Measurements from ENCODE around the gene CEP162.
"Not testable (repeated sequence)": the region's sequence is repeated elsewhere in the genome, so short reads cannot be mapped to it uniquely, and the experiment has no call there.

The CEP162 gene

GRCh38 chr6:84243240-84243639, 15.8 kb upstream of the CEP162 start:
- no peak for DNase-seq (ENCODE audit: insufficient read length, low spot score)
- FAIRE-seq, result no peak

- DNase-seq (ENCODE audit: insufficient read length, low spot score) (no peak), FAIRE-seq (no peak)
These were observed 14.8 kb upstream of the CEP162 start for GRCh38 chr6:84242265-84242664.

DNA sequence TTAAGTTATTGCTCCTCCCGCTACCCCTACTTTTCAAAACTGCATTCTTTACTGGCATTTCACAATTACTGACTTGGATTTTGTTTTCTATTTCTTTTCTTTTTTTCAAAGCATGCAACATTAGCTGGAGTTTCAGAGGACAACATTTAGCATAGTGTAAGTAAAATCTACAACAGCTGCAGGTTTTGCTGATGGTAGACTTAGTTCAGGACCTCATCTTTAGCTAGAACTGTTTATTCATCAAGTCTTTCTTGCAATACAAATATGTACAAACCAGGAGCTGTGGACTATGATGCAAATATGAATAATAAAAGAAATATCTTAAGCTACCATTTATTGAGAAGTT, 728 bp upstream of the CEP162 start:
- no peak for DNase-seq (ENCODE audit: insufficient read length, low spot score)
- FAIRE-seq, result no peak

- DNase-seq (ENCODE audit: insufficient read length, low spot score) (no peak), FAIRE-seq (no peak)
These were observed 404 bp downstream of the CEP162 start for GRCh38 chr6:84227044-84227433.

DNA sequence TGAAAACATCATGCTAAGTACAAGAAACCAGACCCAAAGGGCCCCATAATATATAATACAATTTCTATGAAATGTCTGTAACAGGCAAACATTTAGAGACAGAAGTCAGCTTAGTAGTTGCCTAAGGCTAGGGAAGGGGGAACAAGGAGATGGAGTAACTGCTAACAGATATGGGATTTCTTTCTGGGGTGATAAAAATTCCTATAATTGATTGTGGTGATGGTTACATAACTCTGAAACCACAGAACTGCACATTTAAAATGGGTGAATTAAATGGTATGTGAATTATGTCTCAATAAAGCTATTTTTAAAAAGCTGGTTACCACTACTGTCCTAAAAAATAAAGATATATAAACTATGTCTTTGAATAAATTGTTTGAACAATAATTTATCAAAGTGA, 3.2 kb downstream of the CEP162 start:
- DNase-seq (ENCODE audit: insufficient read length, low spot score), result no peak
- no peak for FAIRE-seq

- not testable (repeated sequence) for FAIRE-seq; DNase-seq (ENCODE audit: insufficient read length, low spot score)
These were observed 3.8 kb downstream of the CEP162 start for GRCh38 chr6:84223608-84224007.

- DNase-seq (ENCODE audit: insufficient read length, low spot score) (no peak), FAIRE-seq (no peak)
These were observed 5.0 kb downstream of the CEP162 start for GRCh38 chr6:84222426-84222825.

DNA sequence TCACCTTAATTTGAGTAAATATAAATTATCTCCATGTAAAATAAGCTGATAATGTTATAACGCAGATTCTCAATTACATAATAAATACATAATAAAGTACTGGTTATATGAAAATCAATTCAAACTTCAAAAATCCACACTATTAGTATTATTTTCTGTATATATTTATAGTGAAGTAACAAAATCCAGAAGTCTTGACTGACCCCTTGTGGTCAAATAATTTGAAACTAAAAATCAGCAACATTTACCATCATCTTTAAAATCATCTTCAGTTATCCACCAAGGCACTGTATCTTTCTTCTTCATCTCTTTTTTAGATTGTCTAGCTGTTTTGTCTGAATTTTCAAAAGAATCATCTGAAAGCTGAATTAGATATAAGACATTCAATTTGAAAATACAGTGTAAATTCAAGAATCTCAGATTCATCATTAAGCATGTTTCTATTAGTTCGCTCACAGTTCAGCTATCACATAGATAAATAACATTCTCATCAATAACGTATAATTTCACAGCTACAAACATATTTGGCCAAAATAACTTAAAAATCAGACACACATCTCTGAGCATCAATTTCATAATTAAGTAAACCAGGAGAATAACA, 6.5 kb downstream of the CEP162 start:
- DNase-seq (ENCODE audit: insufficient read length, low spot score), result no peak
- no peak for FAIRE-seq

GRCh38 chr6:84218091-84218490, 9.4 kb downstream of the CEP162 start:
- DNase-seq (ENCODE audit: insufficient read length, low spot score), result no peak
- no peak for FAIRE-seq

- DNase-seq (ENCODE audit: insufficient read length, low spot score), result no peak
- FAIRE-seq, result no peak
These were observed 14.2 kb downstream of the CEP162 start for GRCh38 chr6:84213217-84213616.

- DNase-seq (ENCODE audit: insufficient read length, low spot score), result no peak
- FAIRE-seq, result no peak
These were observed 23.4 kb downstream of the CEP162 start for GRCh38 chr6:84204011-84204410.

- not testable (repeated sequence) for FAIRE-seq
These were observed 27.5 kb downstream of the CEP162 start for GRCh38 chr6:84199987-84200386.

DNA sequence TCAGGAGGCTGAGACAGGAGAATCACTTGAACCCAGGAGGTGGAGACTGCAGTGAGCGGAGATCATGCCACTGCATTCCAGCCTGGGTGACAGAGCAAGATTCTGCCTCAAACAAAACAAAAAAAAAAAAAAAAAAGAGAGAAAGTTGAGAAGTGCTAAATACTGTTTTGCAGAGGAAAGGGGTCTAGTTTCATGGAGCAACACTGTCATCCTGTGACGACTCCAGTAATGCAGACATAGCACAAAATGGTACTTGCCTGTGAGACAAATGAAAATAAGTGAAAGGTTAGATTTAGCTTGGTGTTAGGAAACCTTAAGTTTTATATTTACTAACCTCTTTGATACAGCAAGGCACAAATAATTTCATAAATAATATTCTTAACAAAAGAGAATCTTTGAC, 29.7 kb downstream of the CEP162 start:
- FAIRE-seq, result no peak

More at GRCh38 chr6:84199987-84200386, 27.5 kb downstream of the CEP162 start:
- not testable (repeated sequence) for DNase-seq (ENCODE audit: insufficient read length, low spot score)

GRCh38 chr6:84193114-84193708, 34.2 kb downstream of the CEP162 start:
- FAIRE-seq, result no peak
- DNase-seq (ENCODE audit: insufficient read length, low spot score), result peak; percentile 44

More for the DNA sequence above, 29.7 kb downstream of the CEP162 start:
- DNase-seq (ENCODE audit: insufficient read length, low spot score), result no peak

DNA sequence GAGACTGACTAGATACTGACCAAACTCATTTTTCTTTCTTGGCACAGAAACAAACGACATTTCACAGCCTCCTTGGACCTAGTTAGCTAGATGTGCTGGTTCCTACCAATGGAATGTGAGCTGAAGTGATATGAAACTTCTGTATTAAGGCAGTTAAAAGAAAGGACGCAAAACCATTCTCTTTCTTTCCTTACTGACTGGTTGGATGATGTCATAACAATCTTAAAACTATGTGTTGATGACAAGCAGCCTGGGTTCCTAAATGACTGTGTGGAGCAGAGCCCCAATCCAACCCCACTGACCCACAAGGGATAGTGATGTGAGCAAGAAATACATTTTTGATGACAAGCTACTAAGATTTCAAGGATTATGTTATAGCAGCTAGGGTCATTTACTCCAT, 35.6 kb downstream of the CEP162 start:
- DNase-seq (ENCODE audit: insufficient read length, low spot score) (no peak), FAIRE-seq (no peak)

GRCh38 chr6:84189356-84189755, 38.1 kb downstream of the CEP162 start:
- DNase-seq (ENCODE audit: insufficient read length, low spot score); FAIRE-seq: not testable (repeated sequence)

GRCh38 chr6:84183430-84183829, 44.0 kb downstream of the CEP162 start:
- FAIRE-seq (no peak), DNase-seq (ENCODE audit: insufficient read length, low spot score) (no peak)

DNA sequence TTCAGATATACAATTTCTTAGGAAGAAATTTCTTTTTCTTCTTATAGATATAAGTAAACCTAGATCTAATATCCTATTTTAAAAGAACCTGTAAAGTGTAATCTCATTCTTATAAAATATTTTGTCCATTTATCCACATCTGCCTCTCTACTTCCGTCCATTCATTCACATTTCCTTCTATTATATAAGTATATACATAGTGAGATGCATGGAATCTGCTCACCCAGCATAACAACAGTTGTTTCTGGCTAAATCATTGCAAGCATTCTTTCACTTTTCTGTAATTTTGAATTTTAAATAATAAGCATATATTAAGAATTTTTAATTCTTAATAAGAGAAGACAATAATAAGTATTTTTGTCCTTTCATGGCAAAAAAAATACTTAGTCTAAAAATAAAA, 45.4 kb downstream of the CEP162 start:
- DNase-seq (ENCODE audit: insufficient read length, low spot score), result no peak
- no peak for FAIRE-seq

DNA sequence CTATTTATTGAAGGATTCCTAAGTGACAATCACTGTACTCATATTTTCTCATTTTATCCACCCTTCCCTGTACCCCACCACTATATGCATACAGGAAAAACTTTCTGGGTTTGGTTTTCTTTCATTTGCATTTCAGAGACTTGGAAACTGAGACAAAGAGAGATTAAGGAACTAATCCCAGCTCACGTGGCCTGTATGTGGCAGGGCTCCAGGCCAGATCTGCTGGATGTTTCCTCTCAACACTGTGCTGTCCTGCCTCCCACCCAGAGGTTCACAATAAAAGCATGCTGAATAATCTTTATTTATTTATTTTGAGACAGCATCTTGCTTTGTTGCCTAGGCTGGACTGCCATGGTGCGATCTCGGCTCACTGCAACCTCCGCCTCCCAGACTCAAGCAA, 50.2 kb downstream of the CEP162 start:
- DNase-seq (ENCODE audit: insufficient read length, low spot score) (no peak), FAIRE-seq (no peak)

DNA sequence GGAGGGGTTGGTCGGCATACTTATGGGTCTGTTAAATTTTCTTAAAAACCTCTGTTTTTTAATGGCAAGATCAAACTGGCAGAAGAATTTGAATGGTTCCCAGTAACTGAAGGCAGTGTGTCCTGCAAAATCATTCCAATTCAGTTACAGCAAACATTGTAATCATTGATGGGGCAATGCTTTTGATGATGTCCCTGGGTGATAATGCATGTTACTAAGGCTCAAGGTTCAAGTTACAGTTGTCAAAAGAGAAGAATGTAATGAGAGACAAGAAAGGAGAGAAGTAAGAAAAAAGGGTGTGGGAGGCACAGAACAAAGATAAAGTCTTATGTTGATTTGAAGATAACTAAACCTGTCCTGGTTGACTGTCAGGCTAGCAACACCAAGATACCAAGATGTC, 54.9 kb downstream of the CEP162 start:
- DNase-seq (ENCODE audit: insufficient read length, low spot score) (no peak), FAIRE-seq (no peak)

DNA sequence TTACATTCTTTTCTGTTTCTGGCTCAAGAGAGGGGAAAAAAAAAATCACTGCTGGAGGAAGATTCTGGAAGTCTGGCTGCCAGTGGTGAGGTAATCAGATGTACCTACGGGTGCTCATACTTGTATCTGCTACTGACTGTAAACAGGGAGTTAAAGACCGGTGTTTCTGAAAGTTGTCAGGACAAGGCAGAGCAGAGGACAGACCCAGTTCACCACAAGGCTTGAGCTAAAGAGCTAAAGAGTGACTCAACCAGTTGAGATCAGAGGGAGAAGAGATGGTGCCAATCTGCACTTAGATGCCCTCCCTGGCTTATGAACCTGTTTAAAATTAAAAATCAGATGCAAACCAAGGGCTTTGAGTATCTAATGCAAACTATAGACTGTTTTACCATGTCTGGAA, 55.4 kb downstream of the CEP162 start:
- FAIRE-seq, result no peak

GRCh38 chr6:84167457-84167856, 60.0 kb downstream of the CEP162 start:
- DNase-seq (ENCODE audit: insufficient read length, low spot score), result no peak
- no peak for FAIRE-seq

More for the DNA sequence above, 55.4 kb downstream of the CEP162 start:
- no peak for DNase-seq (ENCODE audit: insufficient read length, low spot score)

DNA sequence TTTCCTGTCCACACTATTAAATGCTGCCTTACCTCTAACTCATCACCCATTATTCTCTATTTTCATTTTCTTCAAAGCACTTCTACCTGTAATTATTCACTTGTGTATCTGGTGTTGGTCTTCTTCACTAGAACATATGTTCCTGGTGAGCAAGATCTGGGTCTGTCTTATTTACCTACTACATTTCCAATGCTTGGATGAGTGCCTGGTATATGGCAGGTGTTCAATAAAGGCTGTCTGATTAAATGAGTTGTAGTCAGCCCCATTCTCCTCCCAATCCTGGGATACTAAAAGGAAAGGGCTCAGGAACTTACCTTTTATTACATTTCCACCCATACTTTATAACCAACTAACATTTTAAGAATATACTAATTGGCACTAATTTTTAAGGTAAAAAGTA, 61.0 kb downstream of the CEP162 start:
- FAIRE-seq (no peak), DNase-seq (ENCODE audit: insufficient read length, low spot score) (no peak)
